Stimulated activated naive B cell treated with anti-CD40 and anti-IgM and Interleukin-4, amounts not matched to agents 10 μg/mL and 1 μg/mL and 100 μg/mL, for 72 hours (primary cell): ENCODE results near the gene SFXN1.

Source experiments
- ATAC-seq, 2 donors: fragments of 150-1000 bp; cut with Tn5 transposase; replicated peaks; 2 replicates each; pipeline ENCODE4 v1.10.0; 2021; ENCODE audit warnings: moderate library complexity in 1 of 2
- DNase-seq: peaks from one replicate; pipeline ENCODE4 v3.0.0; 2021
- H3K27ac Mint-ChIP-seq: one replicate; pipeline ENCODE4 v1.8.0; 2022; ENCODE audit warnings: mild to moderate bottlenecking, mixed read lengths
- H3K27me3 Mint-ChIP-seq, 2 donors: one replicate each; pipeline ENCODE4 v1.8.0; 2022; ENCODE audit warnings: mixed read lengths in 2 of 2
- H3K36me3 Mint-ChIP-seq, 2 donors: one replicate each; pipeline ENCODE4 v1.8.0; 2022; ENCODE audit warnings: mixed read lengths in 2 of 2, mild to moderate bottlenecking in 1 of 2
- H3K4me1 Mint-ChIP-seq, 2 donors: one replicate each; pipeline ENCODE4 v1.8.0; 2022; ENCODE audit warnings: mixed read lengths in 2 of 2, mild to moderate bottlenecking in 1 of 2
- H3K4me3 Mint-ChIP-seq, 2 donors: one replicate each; pipeline ENCODE4 v1.8.0; 2022; ENCODE audit warnings: mild to moderate bottlenecking in 2 of 2, mixed read lengths in 2 of 2, moderate library complexity in 1 of 2
- H3K9me3 Mint-ChIP-seq, 2 donors: one replicate each; pipeline ENCODE4 v1.8.0; 2022; ENCODE audit warnings: mixed read lengths in 2 of 2, mild to moderate bottlenecking in 1 of 2

The SFXN1 gene

GRCh38 chr5:175471628-175472027, 6.7 kb upstream of the SFXN1 start:
- DNase-seq (no peak), ATAC-seq (peak in 1 of 2 donors; percentile 33)
- H3K9me3 Mint-ChIP-seq, result peaks cover 0 to 5% of the 10 kb centered on the region in 2 donors
- peaks cover 38 to 62% of the 10 kb centered on the region in 2 donors for H3K27me3 Mint-ChIP-seq
- H3K4me3 Mint-ChIP-seq, result no peak overlapping the region
- no peaks in the 10 kb centered on the region for H3K4me1 Mint-ChIP-seq
- peaks cover 0 to 2% of the 10 kb centered on the region in 2 donors for H3K36me3 Mint-ChIP-seq
- no peak overlapping the region for H3K27ac Mint-ChIP-seq

DNA sequence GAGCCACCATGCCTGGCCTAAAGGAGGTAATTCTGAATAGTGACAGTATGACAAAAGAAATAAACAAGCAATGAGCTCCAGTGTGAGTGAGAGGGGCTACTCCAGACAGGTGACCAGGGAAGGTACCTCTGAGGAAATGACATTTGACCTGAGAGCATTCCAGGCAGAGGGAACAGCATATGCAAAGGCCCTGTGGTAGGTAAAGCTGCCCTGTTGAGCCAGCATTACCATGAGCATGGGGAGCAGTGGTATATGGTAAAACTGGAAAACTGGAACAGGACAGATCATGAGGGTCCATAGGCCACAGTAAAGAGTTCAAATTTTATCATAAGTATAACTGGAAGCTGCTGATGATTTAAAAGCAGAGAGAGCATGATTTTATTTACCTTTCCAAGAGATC, 6.0 kb upstream of the SFXN1 start:
- Mint-ChIP-seq H3K27ac (no peak overlapping the region), H3K36me3 (peaks cover 0 to 2% of the 10 kb centered on the region in 2 donors)

DNA sequence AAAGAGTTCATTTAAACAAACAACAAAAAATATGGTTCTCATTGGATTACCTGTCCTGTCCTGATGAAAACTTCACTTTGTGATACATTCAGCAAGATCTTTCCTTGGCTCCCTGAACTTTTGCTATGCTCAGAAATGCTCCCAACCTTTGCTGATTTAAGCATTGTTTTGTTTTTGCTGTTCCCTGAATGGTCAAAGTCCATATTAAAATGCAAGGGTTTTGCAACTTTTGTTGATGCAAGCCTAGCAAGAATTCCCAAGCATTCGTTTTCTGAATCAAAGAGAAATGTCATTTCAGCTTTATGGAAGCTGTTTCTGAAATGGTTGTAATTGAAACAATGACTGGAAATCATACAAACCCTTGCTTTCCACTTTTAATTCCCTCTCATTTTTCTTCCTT, 3.1 kb upstream of the SFXN1 start:
- Mint-ChIP-seq H3K4me1 (peaks cover 11 to 15% of the 10 kb centered on the region in 2 donors), H3K27me3 (peaks cover 28 to 49% of the 10 kb centered on the region in 2 donors), H3K9me3 (peaks cover 0 to 3% of the 10 kb centered on the region in 2 donors), H3K27ac (no peak overlapping the region), H3K4me3 (no peak overlapping the region), H3K36me3 (peaks cover 0 to 3% of the 10 kb centered on the region in 2 donors)
- DNase-seq (no peak), ATAC-seq (no peak)

More for the DNA sequence above, 6.0 kb upstream of the SFXN1 start:
- Mint-ChIP-seq H3K9me3 (peaks cover 0 to 5% of the 10 kb centered on the region in 2 donors), H3K27me3 (peaks cover 38 to 62% of the 10 kb centered on the region in 2 donors), H3K4me3 (no peak overlapping the region), H3K4me1 (no peaks in the 10 kb centered on the region)
- no peak for ATAC-seq
- no peak for DNase-seq

- H3K27ac Mint-ChIP-seq, result no peak overlapping the region
Observed at GRCh38 chr5:175477440-175477839, 920 bp upstream of the SFXN1 start.

GRCh38 chr5:175478008-175478383, 364 bp upstream of the SFXN1 start:
- H3K27ac Mint-ChIP-seq, result peak overlapping the region; percentile 43
- ATAC-seq (no peak), DNase-seq (no peak)
- peak overlapping the region; percentile 79 to 95 for H3K4me3 Mint-ChIP-seq
- H3K9me3 Mint-ChIP-seq, result no peaks in the 10 kb centered on the region
- H3K4me1 Mint-ChIP-seq, result peaks cover 16 to 25% of the 10 kb centered on the region in 2 donors
- H3K27me3 Mint-ChIP-seq, result peaks cover 28 to 30% of the 10 kb centered on the region in 2 donors
- H3K36me3 Mint-ChIP-seq, result peaks cover 6 to 14% of the 10 kb centered on the region in 2 donors

More at GRCh38 chr5:175477440-175477839, 920 bp upstream of the SFXN1 start:
- ATAC-seq, result no peak
- Mint-ChIP-seq H3K4me3 (no peak overlapping the region), H3K36me3 (peaks cover 4 to 10% of the 10 kb centered on the region in 2 donors), H3K9me3 (peaks cover 0 to under 1% of the 10 kb centered on the region in 2 donors), H3K27me3 (peaks cover 28 to 36% of the 10 kb centered on the region in 2 donors), H3K4me1 (peaks cover 16 to 25% of the 10 kb centered on the region in 2 donors)
- DNase-seq, result no peak

DNA sequence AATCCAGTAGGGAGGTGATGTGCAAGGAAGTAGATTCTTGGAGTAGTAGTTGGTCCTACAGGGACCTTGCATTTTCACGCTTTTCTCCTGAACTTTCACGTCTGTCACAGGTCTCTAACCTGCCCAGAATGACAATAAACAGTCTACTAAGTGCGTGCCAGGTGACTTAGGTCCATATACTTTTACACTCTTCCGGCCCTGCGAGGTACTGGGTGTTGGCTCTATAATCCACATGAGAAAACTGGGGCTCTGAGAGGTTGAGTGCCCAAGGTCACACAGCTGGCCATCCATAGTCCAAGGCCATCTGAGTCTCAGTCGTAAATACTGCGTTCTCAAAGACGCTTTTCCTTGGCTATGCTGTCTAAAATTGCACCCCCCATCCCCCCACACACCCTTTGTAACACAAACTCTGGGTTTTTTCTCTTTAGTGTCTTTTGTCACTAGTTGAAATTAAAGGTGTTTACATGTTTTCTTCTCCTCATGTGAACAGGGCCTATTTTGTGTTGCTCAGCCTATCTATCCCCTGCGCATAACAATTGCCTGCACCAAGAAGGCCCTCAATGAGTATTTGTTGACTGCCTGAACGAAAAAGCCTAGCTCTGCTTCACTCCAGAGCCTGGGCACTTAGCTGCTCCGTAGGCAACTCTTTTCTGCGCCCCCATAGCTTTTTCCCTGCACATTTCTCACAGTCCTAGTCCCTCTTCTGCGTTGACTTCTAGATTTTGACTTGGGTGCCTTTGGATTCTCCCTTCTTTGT, 943 bp downstream of the SFXN1 start:
- H3K4me3 Mint-ChIP-seq, result peak overlapping the region; percentile 95 to 98
- H3K36me3 Mint-ChIP-seq, result peaks cover 19 to 26% of the 10 kb centered on the region in 2 donors
- H3K27ac Mint-ChIP-seq, result peak overlapping the region; percentile 98
- DNase-seq, result no peak
- peak; percentile 5 to 11 for ATAC-seq
- peaks cover 17 to 33% of the 10 kb centered on the region in 2 donors for H3K4me1 Mint-ChIP-seq
- no peaks in the 10 kb centered on the region for H3K9me3 Mint-ChIP-seq
- peaks cover 18 to 19% of the 10 kb centered on the region in 2 donors for H3K27me3 Mint-ChIP-seq

DNA sequence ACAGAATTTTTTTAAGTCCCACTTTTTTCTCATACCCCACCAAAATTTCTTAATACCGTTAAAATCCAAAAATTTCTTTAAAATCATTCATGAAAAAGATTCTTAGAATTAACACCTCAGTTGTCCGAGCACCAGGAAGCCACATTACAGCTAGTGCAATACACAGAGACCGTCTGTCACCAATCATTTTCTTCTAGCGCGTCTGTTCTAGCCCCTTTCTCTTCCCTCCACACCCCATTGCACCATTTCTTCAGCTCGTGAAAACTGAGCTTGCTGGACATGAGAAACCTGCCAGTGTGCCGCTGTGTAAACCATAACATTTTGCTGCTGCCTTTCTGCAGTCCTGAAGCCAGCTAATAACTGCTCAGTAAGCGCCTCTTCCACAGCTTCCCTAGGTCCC, 5.0 kb downstream of the SFXN1 start:
- H3K36me3 Mint-ChIP-seq, result peaks cover 29 to 52% of the 10 kb centered on the region in 2 donors
- ATAC-seq (no peak), DNase-seq (no peak)
- H3K4me3 Mint-ChIP-seq, result no peak overlapping the region
- H3K9me3 Mint-ChIP-seq, result no peaks in the 10 kb centered on the region
- H3K27me3 Mint-ChIP-seq, result no peaks in the 10 kb centered on the region
- no peak overlapping the region for H3K27ac Mint-ChIP-seq
- peaks cover 26 to 53% of the 10 kb centered on the region in 2 donors for H3K4me1 Mint-ChIP-seq

GRCh38 chr5:175484322-175484721, 6.0 kb downstream of the SFXN1 start:
- H3K4me3 Mint-ChIP-seq, result no peak overlapping the region

DNA sequence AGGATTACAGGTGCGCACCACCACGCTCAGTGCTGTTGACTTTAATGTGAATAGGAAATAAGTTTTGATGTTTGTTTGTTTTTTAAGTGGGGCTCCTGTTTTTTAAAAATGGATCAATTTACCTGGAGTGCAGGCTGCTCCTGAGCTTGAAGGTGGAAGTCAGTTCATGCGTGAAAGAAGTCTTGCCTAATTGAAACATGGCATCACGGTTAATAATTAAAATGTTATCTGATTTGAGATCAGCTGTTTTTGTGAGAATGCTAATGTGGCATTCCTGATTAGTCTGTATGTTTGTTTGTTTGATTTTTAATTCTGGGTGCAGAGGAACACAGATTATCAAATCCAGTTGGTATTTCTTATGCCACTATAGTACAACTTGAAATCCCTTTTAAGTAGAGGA, 6.5 kb downstream of the SFXN1 start:
- Mint-ChIP-seq H3K27me3 (no peaks in the 10 kb centered on the region), H3K27ac (no peak overlapping the region), H3K9me3 (no peaks in the 10 kb centered on the region), H3K4me3 (no peak overlapping the region), H3K36me3 (peaks cover 33 to 66% of the 10 kb centered on the region in 2 donors), H3K4me1 (peaks cover 26 to 50% of the 10 kb centered on the region in 2 donors)
- no peak for DNase-seq
- no peak for ATAC-seq

More at GRCh38 chr5:175484322-175484721, 6.0 kb downstream of the SFXN1 start:
- ATAC-seq, result no peak
- Mint-ChIP-seq H3K9me3 (no peaks in the 10 kb centered on the region), H3K27ac (no peak overlapping the region), H3K36me3 (peaks cover 33 to 61% of the 10 kb centered on the region in 2 donors), H3K27me3 (no peaks in the 10 kb centered on the region), H3K4me1 (peaks cover 27 to 55% of the 10 kb centered on the region in 2 donors)
- no peak for DNase-seq

GRCh38 chr5:175485631-175486030, 7.3 kb downstream of the SFXN1 start:
- H3K9me3 Mint-ChIP-seq, result no peaks in the 10 kb centered on the region
- ATAC-seq (no peak), DNase-seq (no peak)
- H3K4me3 Mint-ChIP-seq, result no peak overlapping the region
- no peaks in the 10 kb centered on the region for H3K27me3 Mint-ChIP-seq
- peaks cover 36 to 70% of the 10 kb centered on the region in 2 donors for H3K36me3 Mint-ChIP-seq
- H3K27ac Mint-ChIP-seq, result no peak overlapping the region
- peaks cover 21 to 42% of the 10 kb centered on the region in 2 donors for H3K4me1 Mint-ChIP-seq

GRCh38 chr5:175487514-175488222, 9.3 kb downstream of the SFXN1 start:
- ATAC-seq (no peak), DNase-seq (no peak)
- H3K27me3 Mint-ChIP-seq, result no peaks in the 10 kb centered on the region
- peaks cover 23 to 35% of the 10 kb centered on the region in 2 donors for H3K4me1 Mint-ChIP-seq
- H3K27ac Mint-ChIP-seq, result no peak overlapping the region
- H3K36me3 Mint-ChIP-seq, result peaks cover 37 to 68% of the 10 kb centered on the region in 2 donors
- H3K9me3 Mint-ChIP-seq, result no peaks in the 10 kb centered on the region
- no peak overlapping the region for H3K4me3 Mint-ChIP-seq

DNA sequence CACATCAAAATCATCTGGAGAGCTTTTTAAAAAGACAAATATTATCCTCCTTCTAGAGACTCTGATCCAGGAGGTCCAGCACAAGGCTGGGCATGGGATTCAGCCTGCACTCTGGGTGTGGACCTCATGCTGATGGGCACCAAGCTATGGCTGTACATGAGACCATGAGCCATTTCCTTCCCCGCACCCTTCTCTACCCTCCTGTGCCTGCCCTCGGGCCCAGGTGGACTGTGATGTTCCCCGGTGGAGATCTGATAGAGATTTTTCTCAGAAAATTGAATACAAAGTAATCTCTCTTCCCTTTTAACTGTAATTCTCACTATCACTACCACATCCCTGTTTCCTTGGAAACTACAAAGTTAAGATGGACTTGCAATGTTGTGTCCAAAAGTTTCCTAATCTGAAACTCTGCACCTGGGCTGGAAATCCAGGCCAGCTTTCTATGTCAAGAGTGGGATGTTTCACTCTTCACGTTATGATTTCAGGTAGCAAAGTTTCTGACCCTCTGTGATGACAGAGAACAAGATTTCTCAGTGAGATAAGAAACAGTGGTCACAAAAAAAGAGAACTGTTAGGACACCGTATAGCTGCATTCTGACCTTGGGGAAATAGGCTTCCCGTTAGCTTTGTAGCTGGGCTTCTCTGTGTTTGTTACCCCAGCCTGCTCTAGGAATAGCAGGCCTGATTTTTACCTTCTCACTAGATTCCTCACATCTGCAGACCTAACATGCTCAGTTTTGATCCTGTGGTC, 11.5 kb downstream of the SFXN1 start:
- no peak for DNase-seq
- H3K36me3 Mint-ChIP-seq, result peaks cover 32 to 64% of the 10 kb centered on the region in 2 donors

DNA sequence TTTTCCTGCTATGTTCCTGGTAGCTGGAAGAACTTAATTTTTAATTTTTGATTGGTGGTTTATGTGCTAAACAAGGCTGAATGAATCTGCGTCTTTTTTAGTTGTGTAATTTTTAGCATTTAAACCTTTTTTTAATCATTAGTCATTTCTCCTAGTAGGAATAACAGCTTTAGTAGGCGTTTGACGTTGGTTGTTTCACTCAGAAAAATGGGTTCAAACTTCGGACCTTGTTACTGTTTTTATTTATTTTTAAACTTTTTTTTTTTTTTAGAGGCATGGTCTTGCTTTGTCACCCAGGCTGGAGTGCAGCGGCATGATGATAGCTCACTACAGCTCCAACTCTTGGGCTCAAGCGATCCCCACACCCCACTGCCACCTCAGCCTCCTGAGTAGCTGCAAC, 12.9 kb downstream of the SFXN1 start:
- Mint-ChIP-seq H3K27ac (no peak overlapping the region), H3K9me3 (no peaks in the 10 kb centered on the region), H3K4me3 (no peak overlapping the region), H3K36me3 (peaks cover 35 to 60% of the 10 kb centered on the region in 2 donors), H3K27me3 (no peaks in the 10 kb centered on the region), H3K4me1 (peaks cover 17 to 18% of the 10 kb centered on the region in 2 donors)
- ATAC-seq, result no peak
- no peak for DNase-seq

More for the DNA sequence above, 11.5 kb downstream of the SFXN1 start:
- H3K9me3 Mint-ChIP-seq, result no peaks in the 10 kb centered on the region
- H3K4me3 Mint-ChIP-seq, result no peak overlapping the region
- H3K27me3 Mint-ChIP-seq, result no peaks in the 10 kb centered on the region
- H3K4me1 Mint-ChIP-seq, result peaks cover 21 to 27% of the 10 kb centered on the region in 2 donors
- ATAC-seq, result no peak
- H3K27ac Mint-ChIP-seq, result no peak overlapping the region

- Mint-ChIP-seq H3K27me3 (no peaks in the 10 kb centered on the region), H3K27ac (no peak overlapping the region), H3K9me3 (no peaks in the 10 kb centered on the region), H3K4me3 (no peak overlapping the region), H3K4me1 (peaks cover 10 to 12% of the 10 kb centered on the region in 2 donors), H3K36me3 (peaks cover 39 to 58% of the 10 kb centered on the region in 2 donors)
- ATAC-seq, result no peak
- no peak for DNase-seq
Observed at GRCh38 chr5:175493260-175493659, 14.9 kb downstream of the SFXN1 start.
